K562 (cell line): ENCODE measurements around the gene ANO2. TPM values are rescaled to one million over a fixed set of nuclear protein-coding genes. Genes with fewer than 3 reads are reported as not detected.

Experiments used
- ATAC-seq: fragments of 200-7000 bp; cut with Tn5 transposase; 3 replicates; pipeline ENCODE4 v1.9.1; 2020; ENCODE audit warnings: moderate library complexity
- BruUV-seq: library from RNA; stranded (reverse); fragments of 400-500 nt; replicated peaks from 2 replicates; lab custom pipeline; 2021; lab: Mats Ljungman, UMichigan
- CTCF ChIA-PET: fragments of 300-600 bp; formaldehyde crosslinking; extraction: SDS; loops from one replicate; lab custom pipeline; 2021; ENCODE audit warnings: low intra/inter-chr PET ratio; lab: Yijun Ruan, JAX
- POLR2A ChIA-PET: fragments of 300-600, 350-650 bp; sonication (Branson Sonifier 250); formaldehyde crosslinking; extraction: SDS; loops from one replicate; lab custom pipeline; 2021; ENCODE audit warnings: antibody characterized with exemption, inconsistent platforms; lab: Yijun Ruan, JAX
- DNase-seq, 4 experiments: peaks; one replicate each; pipeline versions ENCODE4 v3.0.0 to v3.0.0-alpha.2; 2011 to 2018; ENCODE audit warnings: low spot score in 3 of 4, mixed read lengths in 3 of 4; ENCODE audit errors: extremely low read depth in 1 of 4
- FAIRE-seq: peaks from 2 replicates; lab custom pipeline; 2011; peaks lifted over from hg19 to GRCh38; lab: Jason Lieb, UNC
- H2AFZ ChIP-seq: 2 replicates; pipeline ENCODE4 v1.6.0; 2011; ENCODE audit warnings: low read depth, low read length, control low read depth, inconsistent platforms
- H3K27ac ChIP-seq: fragments of 200-600 bp; 3 replicates; pipeline ENCODE4 v1.8.0; 2011; ENCODE audit warnings: low read depth, mild to moderate bottlenecking, control low read depth, inconsistent platforms, low read length, moderate library complexity, mixed read lengths; ENCODE audit errors: extremely low read depth
- H3K27me3 ChIP-seq, 2 experiments: fragments of 300-600 bp in 1 of 2; 2 replicates in 1 of 2; 3 replicates in 1 of 2; pipeline versions ENCODE4 v1.6.0 to v1.8.0; 2011; ENCODE audit warnings: inconsistent platforms in 2 of 2, low read length in 2 of 2, mild to moderate bottlenecking in 1 of 2, mixed read lengths in 1 of 2, moderate library complexity in 1 of 2; ENCODE audit not compliant: control insufficient read depth in 2 of 2, insufficient read depth in 2 of 2
- H3K36me3 ChIP-seq: fragments of 300-600 bp; 3 replicates; pipeline ENCODE4 v1.8.0; 2011; ENCODE audit warnings: mild to moderate bottlenecking, low read length, inconsistent platforms; ENCODE audit not compliant: control insufficient read depth, insufficient read depth
- H3K4me1 ChIP-seq, 2 experiments: fragments of 200-600 bp in 1 of 2; replicated peaks in 1 of 2; 2 replicates in 1 of 2; 3 replicates in 1 of 2; pipeline versions ENCODE4 v1.5.1 to v1.8.0; 2011; ENCODE audit warnings: inconsistent platforms in 2 of 2, low read length in 2 of 2, mild to moderate bottlenecking in 1 of 2, mixed read lengths in 1 of 2, moderate library complexity in 1 of 2; ENCODE audit not compliant: control insufficient read depth in 2 of 2, insufficient read depth in 2 of 2
- H3K4me2 ChIP-seq: 2 replicates; pipeline ENCODE4 v1.6.1; 2011; ENCODE audit warnings: low read length, control low read depth, inconsistent platforms, mixed read lengths; ENCODE audit not compliant: insufficient read depth
- H3K4me3 ChIP-seq: fragments of 200-600 bp; sonication (generic), shearing (Covaris generic); 2 replicates; pipeline ENCODE4 v1.5.1; 2016; ENCODE audit warnings: control low read depth, inconsistent platforms
- H3K79me2 ChIP-seq: fragments of 200-600 bp; 3 replicates; pipeline ENCODE4 v1.8.0; 2011; ENCODE audit warnings: low read length, inconsistent platforms; ENCODE audit not compliant: control insufficient read depth, insufficient read depth
- H3K9ac ChIP-seq, 2 experiments: 2 replicates each; pipeline versions ENCODE4 v1.6.0 to v1.6.1; 2011; ENCODE audit warnings: low read depth in 2 of 2, low read length in 2 of 2, control low read depth in 1 of 2, inconsistent platforms in 1 of 2, mild to moderate bottlenecking in 1 of 2, mixed read lengths in 1 of 2; ENCODE audit not compliant: insufficient read depth in 1 of 2
- H3K9me1 ChIP-seq: one replicate; pipeline ENCODE4 v1.6.0; 2011; ENCODE audit warnings: inconsistent platforms, mild to moderate bottlenecking, low read length, moderate library complexity; ENCODE audit not compliant: control insufficient read depth, insufficient read depth
- H3K9me3 ChIP-seq: replicated peaks from 2 replicates; pipeline ENCODE4 v1.5.1; 2011; ENCODE audit warnings: low read depth, low read length, inconsistent platforms; ENCODE audit not compliant: control insufficient read depth, insufficient read depth
- H4K20me1 ChIP-seq: replicated peaks from 2 replicates; pipeline ENCODE4 v1.6.1; 2011; ENCODE audit warnings: low read length, inconsistent platforms, mixed read lengths; ENCODE audit not compliant: control insufficient read depth, insufficient read depth
- CC2D1A ChIP-seq: fragments of 450-650 bp; IDR thresholded peaks from 2 replicates; pipeline ENCODE4 v1.6.1; 2017; ENCODE audit warnings: mild to moderate bottlenecking
- EHMT2 ChIP-seq: fragments of 450-650 bp; IDR thresholded peaks from 2 replicates; pipeline ENCODE4 v1.6.1; 2018; ENCODE audit warnings: antibody characterized with exemption
- ELF2 ChIP-seq: fragments of 250-450 bp; sonication (Bioruptor Pico); IDR thresholded peaks from 2 replicates; pipeline ENCODE4 v1.5.0; 2021; ENCODE audit warnings: mild to moderate bottlenecking
- FOXJ3 ChIP-seq: sonication (generic); formaldehyde crosslinking; IDR thresholded peaks from 2 replicates; pipeline ENCODE4 v1.4.0; 2020; ENCODE audit warnings: mild to moderate bottlenecking, missing genetic modification reagents
- PCBP1 ChIP-seq: fragments of 200-400 bp; formaldehyde crosslinking; IDR thresholded peaks from 2 replicates; pipeline ENCODE4 v1.6.1; 2018; ENCODE audit warnings: mild to moderate bottlenecking, low read depth, low read length; ENCODE audit not compliant: poor library complexity, severe bottlenecking
- POU5F1 ChIP-seq: fragments of 150-350 bp; IDR thresholded peaks from 2 replicates; pipeline ENCODE4 v1.6.1; 2014; ENCODE audit warnings: borderline replicate concordance, low read length, low read depth, mild to moderate bottlenecking; ENCODE audit not compliant: partially characterized antibody
- SIN3B ChIP-seq: fragments of 450-650 bp; IDR thresholded peaks from 2 replicates; pipeline ENCODE4 v1.6.1; 2017; ENCODE audit warnings: low read depth, mild to moderate bottlenecking, moderate library complexity
- TARDBP ChIP-seq: fragments of 450-650 bp; IDR thresholded peaks from 2 replicates; pipeline ENCODE4 v1.6.1; 2016
- TCF7L2 ChIP-seq: fragments of 150-350 bp; IDR thresholded peaks from 2 replicates; pipeline ENCODE4 v1.6.1; 2016; ENCODE audit warnings: low read depth, mild to moderate bottlenecking, low read length, moderate library complexity
- ZKSCAN1 ChIP-seq: fragments of 150-350 bp; IDR thresholded peaks from 2 replicates; pipeline ENCODE4 v1.6.1; 2016; ENCODE audit warnings: low read depth, low read length
- ZNF197 ChIP-seq: fragments of 200-800 bp; sonication (Bioruptor generic); IDR thresholded peaks from 2 replicates; pipeline ENCODE4 v1.6.1; 2016; ENCODE audit warnings: low read depth, missing genetic modification characterization, missing compliant biosample characterization
- ZNF232 ChIP-seq: sonication (generic); formaldehyde crosslinking; IDR thresholded peaks from 2 replicates; pipeline ENCODE4 v1.8.0; 2022; ENCODE audit warnings: mild to moderate bottlenecking, missing genetic modification reagents
- WGBS: fragments of 100-300 bp; shearing (Covaris generic); methylation state at CpG from one replicate; pipeline ENCODE4 v1.1.6; 2016; ENCODE audit warnings: low coverage, mixed read lengths; ENCODE audit not compliant: insufficient coverage; ENCODE audit errors: missing lambda C conversion rate; 5-methylcytosine and 5-hydroxymethylcytosine counted together
- in situ Hi-C: fragments of 300-500 bp; cut with MboI; formaldehyde crosslinking; loops from 4 replicates; pipeline ENCODE4 v1.15.0; 2018; ENCODE audit warnings: inconsistent platforms, mixed read lengths
- intact Hi-C: fragments of 100-400 bp; cut with micrococcal nuclease; formaldehyde crosslinking; loops from 2 replicates; pipeline ENCODE4 v1.14.2; 2022
- polyA plus RNA-seq, 8 experiments: library from polyadenylated mRNA; depleted of rRNA in 4 of 8; stranded (reverse) in 5 of 8; unstranded in 3 of 8; fragments of >200 nt; fragmentation: Nextera tagmentation in 2 of 8; fragmentation: Illumina TruSeq in 1 of 8; extraction: Ambion mirVana in 2 of 8; extraction: Trizol in 1 of 8; gene quantifications; 2 replicates each; pipeline versions ENCODE4 v1.2.1 to v1.2.3, GENCODE V29; 2011 to 2014; ENCODE audit warnings: inconsistent platforms in 1 of 8, missing spikeins in 1 of 8
- total RNA-seq, 7 experiments: library from RNA; depleted of rRNA in 6 of 7; stranded (reverse); fragments of >200 nt in 6 of 7; fragmentation: Illumina TruSeq in 2 of 7; extraction: Trizol in 2 of 7; gene quantifications; 2 replicates each; pipeline versions ENCODE4 v1.2.1 to v1.2.3, GENCODE V29; 2011 to 2021; ENCODE audit warnings: low replicate concordance in 1 of 7
- TF ChIP-seq, protein P1 (sequence below): fragments of 250-450 bp; sonication (Bioruptor Pico); IDR thresholded peaks from 2 replicates; pipeline ENCODE4 v1.5.0; 2021
- TF ChIP-seq, protein P2 (sequence below): fragments of 250-450 bp; sonication (Bioruptor Pico); IDR thresholded peaks from 2 replicates; pipeline ENCODE4 v1.8.0; 2021; ENCODE audit warnings: mild to moderate bottlenecking, moderate library complexity

ANO2 gene
- total and polyA plus RNA-seq, 9 of the 15 experiments (the other 6 are each of a cell fraction or from before 2014, with no cell fraction given) = 0.64 TPM; not detected in 8

DNA sequence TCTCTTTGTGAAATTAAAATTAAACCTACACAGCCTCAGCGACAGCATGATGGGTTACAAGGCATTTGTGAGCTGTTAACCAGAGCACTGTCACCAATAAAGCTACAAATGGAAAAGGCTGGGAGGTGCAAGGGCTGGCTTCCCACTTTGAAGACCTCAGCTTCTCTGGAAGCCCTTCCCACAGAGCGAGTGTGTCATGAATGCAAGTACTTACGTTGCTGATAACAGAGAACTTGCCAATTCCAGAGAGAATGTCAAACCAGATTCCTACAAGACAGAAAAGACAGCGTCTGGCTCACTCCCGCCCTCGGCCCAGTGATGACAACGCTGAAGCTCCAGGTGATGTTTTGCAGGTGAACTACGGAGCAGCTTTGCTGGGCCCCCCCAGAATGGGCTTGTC is 367.3 kb downstream of the ANO2 start:
- Histone ChIP-seq H4K20me1 (no peaks in the 10 kb centered on the region), H3K27ac (no peak overlapping the region), H3K4me3 (no peak overlapping the region), H3K9me1 (no peaks in the 10 kb centered on the region), H3K36me3 (no peaks in the 10 kb centered on the region), H3K4me2 (no peak overlapping the region), H3K9ac (no peak overlapping the region), H3K4me1 (no peaks in the 10 kb centered on the region), H3K79me2 (no peaks in the 10 kb centered on the region), H3K9me3 (no peaks in the 10 kb centered on the region), H3K27me3 (peaks cover 4 to 34% of the 10 kb centered on the region in 2 experiments; a peak in 4 of 5 replicates), H2AFZ (no peak overlapping the region)
- ATAC-seq (no peak), FAIRE-seq (no peak), DNase-seq (no peak)
- 0% methylated on average over 6 of the region's 8 CpGs for WGBS
- POLR2A ChIA-PET = no interaction called here
- BruUV-seq = no TSS peak
- CTCF ChIA-PET = no interaction called here
- no peak for TF ChIP-seq FOXJ3 (CRISPR knock-in tag)
- TF ChIP-seq EHMT2 = no peak
- TF ChIP-seq PCBP1 = no peak
- no peak for TF ChIP-seq SIN3B
- in situ Hi-C loops = no loop called here
- intact Hi-C loops = no loop called here

DNA sequence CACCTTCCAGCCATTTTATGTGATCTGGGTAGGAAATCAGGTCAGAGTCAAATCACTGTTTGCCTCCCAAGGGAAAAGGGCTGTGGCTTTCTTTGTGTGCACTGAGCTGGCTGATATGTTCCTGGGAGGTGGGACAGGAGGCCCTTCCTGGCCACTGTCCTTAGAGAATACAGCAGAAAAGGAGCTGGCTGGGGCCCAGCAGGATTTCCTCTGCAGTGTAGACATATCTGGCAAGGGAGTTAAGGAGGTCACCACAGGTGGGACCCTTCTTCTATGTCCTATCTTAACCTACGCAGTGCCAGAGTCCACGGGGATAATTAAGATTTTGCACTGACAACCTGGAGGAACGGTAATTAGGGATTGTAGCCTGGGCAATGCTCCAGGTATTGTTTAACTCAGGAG is 367.8 kb downstream of the ANO2 start:
- no peaks in the 10 kb centered on the region for H3K9me3 ChIP-seq
- H3K4me2 ChIP-seq = no peak overlapping the region
- H4K20me1 ChIP-seq = no peaks in the 10 kb centered on the region
- FAIRE-seq (no peak), ATAC-seq (no peak), DNase-seq (no peak)
- WGBS = 7% methylated on average over 3 of the region's 3 CpGs
- BruUV-seq = no TSS peak
- no peaks in the 10 kb centered on the region for H3K79me2 ChIP-seq
- TF ChIP-seq, protein P1, sequence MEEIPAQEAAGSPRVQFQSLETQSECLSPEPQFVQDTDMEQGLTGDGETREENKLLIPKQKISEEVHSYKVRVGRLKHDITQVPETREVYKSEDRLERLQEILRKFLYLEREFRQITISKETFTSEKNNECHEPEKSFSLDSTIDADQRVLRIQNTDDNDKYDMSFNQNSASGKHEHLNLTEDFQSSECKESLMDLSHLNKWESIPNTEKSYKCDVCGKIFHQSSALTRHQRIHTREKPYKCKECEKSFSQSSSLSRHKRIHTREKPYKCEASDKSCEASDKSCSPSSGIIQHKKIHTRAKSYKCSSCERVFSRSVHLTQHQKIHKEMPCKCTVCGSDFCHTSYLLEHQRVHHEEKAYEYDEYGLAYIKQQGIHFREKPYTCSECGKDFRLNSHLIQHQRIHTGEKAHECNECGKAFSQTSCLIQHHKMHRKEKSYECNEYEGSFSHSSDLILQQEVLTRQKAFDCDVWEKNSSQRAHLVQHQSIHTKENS (CRISPR knock-in tag) = no peak
- no peak for TF ChIP-seq POU5F1
- TF ChIP-seq, protein P2, sequence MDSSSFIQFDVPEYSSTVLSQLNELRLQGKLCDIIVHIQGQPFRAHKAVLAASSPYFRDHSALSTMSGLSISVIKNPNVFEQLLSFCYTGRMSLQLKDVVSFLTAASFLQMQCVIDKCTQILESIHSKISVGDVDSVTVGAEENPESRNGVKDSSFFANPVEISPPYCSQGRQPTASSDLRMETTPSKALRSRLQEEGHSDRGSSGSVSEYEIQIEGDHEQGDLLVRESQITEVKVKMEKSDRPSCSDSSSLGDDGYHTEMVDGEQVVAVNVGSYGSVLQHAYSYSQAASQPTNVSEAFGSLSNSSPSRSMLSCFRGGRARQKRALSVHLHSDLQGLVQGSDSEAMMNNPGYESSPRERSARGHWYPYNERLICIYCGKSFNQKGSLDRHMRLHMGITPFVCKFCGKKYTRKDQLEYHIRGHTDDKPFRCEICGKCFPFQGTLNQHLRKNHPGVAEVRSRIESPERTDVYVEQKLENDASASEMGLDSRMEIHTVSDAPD (CRISPR knock-in tag) = no peak
- no peak for TF ChIP-seq ZNF232
- TF ChIP-seq ZKSCAN1 = no peak
- no peak for TF ChIP-seq CC2D1A
- TF ChIP-seq ELF2 (CRISPR knock-in tag) = no peak
- no peak for TF ChIP-seq ZNF197 (CRISPR knock-in tag)
- TF ChIP-seq TCF7L2 = no peak
- TF ChIP-seq TARDBP = no peak
- H2AFZ ChIP-seq = no peak overlapping the region
- peaks cover 3 to 32% of the 10 kb centered on the region in 2 experiments; a peak in 3 of 5 replicates for H3K27me3 ChIP-seq
- ChIA-PET POLR2A (no interaction called here), CTCF (no interaction called here)
- in situ Hi-C loops = no loop called here
- H3K9me1 ChIP-seq = no peaks in the 10 kb centered on the region
- no peaks in the 10 kb centered on the region for H3K4me1 ChIP-seq
- intact Hi-C loops = no loop called here
- no peak overlapping the region for H3K4me3 ChIP-seq
- H3K36me3 ChIP-seq = no peaks in the 10 kb centered on the region
- H3K27ac ChIP-seq = no peak overlapping the region
- H3K9ac ChIP-seq = no peak overlapping the region
